HEK293 (cell line): Measurements from ENCODE around the gene SPACDR.

Experiments
- SP2 ChIP-seq: fragments of 450-650 bp; formaldehyde crosslinking; IDR thresholded peaks from 2 replicates; pipeline ENCODE4 v1.5.1; 2016; ENCODE audit warnings: missing biosample characterization, missing genetic modification characterization
- ZBTB8A ChIP-seq: fragments of 450-650 bp; formaldehyde crosslinking; IDR thresholded peaks from 2 replicates; pipeline ENCODE4 v1.5.1; 2016; ENCODE audit warnings: missing biosample characterization, missing genetic modification characterization
- ZFP41 ChIP-seq: fragments of 450-650 bp; formaldehyde crosslinking; IDR thresholded peaks from 2 replicates; pipeline ENCODE4 v1.5.1; 2016; ENCODE audit warnings: missing biosample characterization, missing genetic modification characterization, borderline replicate concordance
- ZNF133 ChIP-seq: fragments of 450-650 bp; formaldehyde crosslinking; IDR thresholded peaks from 2 replicates; pipeline ENCODE4 v1.5.1; 2016; ENCODE audit warnings: missing biosample characterization, missing genetic modification characterization
- ZNF311 ChIP-seq: fragments of 450-650 bp; formaldehyde crosslinking; IDR thresholded peaks from 2 replicates; pipeline ENCODE4 v1.5.1; 2017; ENCODE audit warnings: missing biosample characterization, missing genetic modification characterization, borderline replicate concordance
- ZNF366 ChIP-seq: fragments of 450-650 bp; formaldehyde crosslinking; conservative IDR thresholded peaks from 2 replicates; pipeline ENCODE4 v1.5.1; 2016; ENCODE audit warnings: missing biosample characterization, missing genetic modification characterization
- ZNF473 ChIP-seq: fragments of 450-650 bp; formaldehyde crosslinking; IDR thresholded peaks from 2 replicates; pipeline ENCODE4 v1.5.1; 2017; ENCODE audit warnings: missing biosample characterization, missing genetic modification characterization
- ZNF621 ChIP-seq: fragments of 450-650 bp; formaldehyde crosslinking; IDR thresholded peaks from 2 replicates; pipeline ENCODE4 v1.5.1; 2017; ENCODE audit warnings: missing biosample characterization, missing genetic modification characterization
- TF ChIP-seq, protein P1 (sequence below): fragments of 450-650 bp; formaldehyde crosslinking; IDR thresholded peaks from 2 replicates; pipeline ENCODE4 v1.5.1; 2016; ENCODE audit warnings: missing biosample characterization, missing genetic modification characterization, borderline replicate concordance
- TF ChIP-seq, protein P2 (sequence below): fragments of 450-650 bp; formaldehyde crosslinking; IDR thresholded peaks from 2 replicates; pipeline ENCODE4 v1.5.1; 2016; ENCODE audit warnings: missing biosample characterization, missing genetic modification characterization
- TF ChIP-seq, protein P3 (sequence below): fragments of 450-650 bp; formaldehyde crosslinking; IDR thresholded peaks from 2 replicates; pipeline ENCODE4 v1.5.1; 2017; ENCODE audit warnings: missing biosample characterization, missing genetic modification characterization

DNA sequence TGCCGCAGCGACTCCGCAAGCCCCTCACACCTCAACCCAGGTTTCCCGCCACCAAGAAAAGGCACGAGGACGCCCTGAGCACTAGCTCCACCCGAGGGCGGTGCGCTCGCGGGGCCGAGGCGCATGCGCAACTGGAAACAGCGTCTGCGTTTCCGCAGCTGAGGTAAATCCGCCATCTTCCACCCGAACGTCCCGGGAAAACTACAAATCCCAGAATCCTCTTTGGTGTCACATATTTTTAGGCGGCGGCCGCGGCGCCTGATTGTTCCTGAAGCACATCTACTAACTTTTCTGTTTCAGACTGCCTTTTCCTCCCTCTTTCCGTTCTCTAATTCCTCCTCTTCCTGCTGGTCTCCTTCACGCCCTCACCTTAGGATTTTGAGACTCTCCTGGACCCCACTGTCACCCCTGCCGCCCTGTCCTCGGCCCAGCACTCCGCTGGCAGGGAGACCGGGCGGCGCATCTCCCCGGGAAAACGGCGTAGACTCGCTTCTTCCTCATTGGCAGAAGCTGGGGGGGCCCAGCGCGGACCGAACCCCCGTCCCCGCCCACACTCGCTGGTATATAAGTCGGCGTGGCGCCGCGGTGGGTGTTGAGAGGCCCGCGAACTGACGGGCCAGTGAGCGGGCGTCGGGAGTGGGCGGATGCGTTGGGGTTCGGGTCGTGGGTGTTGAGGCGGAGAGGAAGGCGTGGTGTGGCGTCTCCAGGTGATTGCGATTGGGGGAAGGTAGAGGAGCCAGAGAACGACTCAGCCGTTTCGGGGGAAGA, 35.7 kb downstream of the SPACDR start, which contains the start of gene ZCWPW1:
- peak; percentile 98 for TF ChIP-seq ZBTB8A (tag by site-specific recombination)
- TF ChIP-seq, protein P1, sequence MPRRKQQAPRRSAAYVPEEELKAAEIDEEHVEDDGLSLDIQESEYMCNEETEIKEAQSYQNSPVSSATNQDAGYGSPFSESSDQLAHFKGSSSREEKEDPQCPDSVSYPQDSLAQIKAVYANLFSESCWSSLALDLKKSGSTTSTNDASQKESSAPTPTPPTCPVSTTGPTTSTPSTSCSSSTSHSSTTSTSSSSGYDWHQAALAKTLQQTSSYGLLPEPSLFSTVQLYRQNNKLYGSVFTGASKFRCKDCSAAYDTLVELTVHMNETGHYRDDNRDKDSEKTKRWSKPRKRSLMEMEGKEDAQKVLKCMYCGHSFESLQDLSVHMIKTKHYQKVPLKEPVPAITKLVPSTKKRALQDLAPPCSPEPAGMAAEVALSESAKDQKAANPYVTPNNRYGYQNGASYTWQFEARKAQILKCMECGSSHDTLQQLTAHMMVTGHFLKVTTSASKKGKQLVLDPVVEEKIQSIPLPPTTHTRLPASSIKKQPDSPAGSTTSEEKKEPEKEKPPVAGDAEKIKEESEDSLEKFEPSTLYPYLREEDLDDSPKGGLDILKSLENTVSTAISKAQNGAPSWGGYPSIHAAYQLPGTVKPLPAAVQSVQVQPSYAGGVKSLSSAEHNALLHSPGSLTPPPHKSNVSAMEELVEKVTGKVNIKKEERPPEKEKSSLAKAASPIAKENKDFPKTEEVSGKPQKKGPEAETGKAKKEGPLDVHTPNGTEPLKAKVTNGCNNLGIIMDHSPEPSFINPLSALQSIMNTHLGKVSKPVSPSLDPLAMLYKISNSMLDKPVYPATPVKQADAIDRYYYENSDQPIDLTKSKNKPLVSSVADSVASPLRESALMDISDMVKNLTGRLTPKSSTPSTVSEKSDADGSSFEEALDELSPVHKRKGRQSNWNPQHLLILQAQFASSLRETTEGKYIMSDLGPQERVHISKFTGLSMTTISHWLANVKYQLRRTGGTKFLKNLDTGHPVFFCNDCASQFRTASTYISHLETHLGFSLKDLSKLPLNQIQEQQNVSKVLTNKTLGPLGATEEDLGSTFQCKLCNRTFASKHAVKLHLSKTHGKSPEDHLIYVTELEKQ (tag by site-specific recombination) = no peak; the same call in 1 of the 2 replicates
- TF ChIP-seq, protein P2, sequence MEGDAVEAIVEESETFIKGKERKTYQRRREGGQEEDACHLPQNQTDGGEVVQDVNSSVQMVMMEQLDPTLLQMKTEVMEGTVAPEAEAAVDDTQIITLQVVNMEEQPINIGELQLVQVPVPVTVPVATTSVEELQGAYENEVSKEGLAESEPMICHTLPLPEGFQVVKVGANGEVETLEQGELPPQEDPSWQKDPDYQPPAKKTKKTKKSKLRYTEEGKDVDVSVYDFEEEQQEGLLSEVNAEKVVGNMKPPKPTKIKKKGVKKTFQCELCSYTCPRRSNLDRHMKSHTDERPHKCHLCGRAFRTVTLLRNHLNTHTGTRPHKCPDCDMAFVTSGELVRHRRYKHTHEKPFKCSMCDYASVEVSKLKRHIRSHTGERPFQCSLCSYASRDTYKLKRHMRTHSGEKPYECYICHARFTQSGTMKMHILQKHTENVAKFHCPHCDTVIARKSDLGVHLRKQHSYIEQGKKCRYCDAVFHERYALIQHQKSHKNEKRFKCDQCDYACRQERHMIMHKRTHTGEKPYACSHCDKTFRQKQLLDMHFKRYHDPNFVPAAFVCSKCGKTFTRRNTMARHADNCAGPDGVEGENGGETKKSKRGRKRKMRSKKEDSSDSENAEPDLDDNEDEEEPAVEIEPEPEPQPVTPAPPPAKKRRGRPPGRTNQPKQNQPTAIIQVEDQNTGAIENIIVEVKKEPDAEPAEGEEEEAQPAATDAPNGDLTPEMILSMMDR (tag by site-specific recombination) = peak; percentile 28; the same call in 1 of the 2 replicates
- no peak for TF ChIP-seq ZNF311
- peak; percentile 88 for TF ChIP-seq ZNF366 (tag by site-specific recombination)
- TF ChIP-seq, protein P3, sequence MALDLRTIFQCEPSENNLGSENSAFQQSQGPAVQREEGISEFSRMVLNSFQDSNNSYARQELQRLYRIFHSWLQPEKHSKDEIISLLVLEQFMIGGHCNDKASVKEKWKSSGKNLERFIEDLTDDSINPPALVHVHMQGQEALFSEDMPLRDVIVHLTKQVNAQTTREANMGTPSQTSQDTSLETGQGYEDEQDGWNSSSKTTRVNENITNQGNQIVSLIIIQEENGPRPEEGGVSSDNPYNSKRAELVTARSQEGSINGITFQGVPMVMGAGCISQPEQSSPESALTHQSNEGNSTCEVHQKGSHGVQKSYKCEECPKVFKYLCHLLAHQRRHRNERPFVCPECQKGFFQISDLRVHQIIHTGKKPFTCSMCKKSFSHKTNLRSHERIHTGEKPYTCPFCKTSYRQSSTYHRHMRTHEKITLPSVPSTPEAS (tag by site-specific recombination) = no peak; the same call in 1 of the 2 replicates
- no peak for TF ChIP-seq ZNF133 (tag by site-specific recombination)
- no peak for TF ChIP-seq ZNF621 (tag by site-specific recombination)
- TF ChIP-seq SP2 (tag by site-specific recombination) = peak; percentile 87
- TF ChIP-seq ZNF473 (tag by site-specific recombination) = no peak
- peak; percentile 81; the same call in 1 of the 2 replicates for TF ChIP-seq ZFP41
